ENCODE measurements around the gene UTS2B.

The UTS2B gene

GRCh38 chr3:191362037-191362436 lies 31.7 kb upstream of the UTS2B start:
- Histone ChIP-seq H3K27ac (ENCODE audit: low read length) (no peak overlapping the region), H3K36me3 (replicated peaks; ENCODE audit: low read depth, low read length) (peaks cover 66% of the 10 kb centered on the region), H3K4me3 (ENCODE audit: low read length) (no peak overlapping the region), H3K4me2 (ENCODE audit: low read length) (no peak overlapping the region), H3K9me3 (ENCODE audit: insufficient read depth, low read length) (no peaks in the 10 kb centered on the region), H3K9ac (ENCODE audit: low read length) (no peak overlapping the region), H3K27me3 (ENCODE audit: low read depth, low read length) (no peaks in the 10 kb centered on the region), H2AFZ (ENCODE audit: low read depth, low read length) (no peak overlapping the region), H4K20me1 (ENCODE audit: insufficient read depth, low read length) (no peaks in the 10 kb centered on the region), H3K4me1 (ENCODE audit: low read length) (peaks cover 27% of the 10 kb centered on the region), H3K79me2 (ENCODE audit: low read length) (peaks cover 3% of the 10 kb centered on the region)
- TF ChIP-seq EZH2phosphoT487 (IDR thresholded peaks at IDR 0.05; ENCODE audit: low read depth): no peak
- no peak for TF ChIP-seq CTCF (IDR thresholded peaks at IDR 0.05; ENCODE audit: low read depth, low read length)

- H3K9ac ChIP-seq (ENCODE audit: low read length): no peak overlapping the region
- H3K36me3 ChIP-seq (replicated peaks; ENCODE audit: low read depth, low read length): peaks cover 67% of the 10 kb centered on the region
Observed at GRCh38 chr3:191361456-191361855, 31.1 kb upstream of the UTS2B start.

GRCh38 chr3:191360620-191361019 lies 30.3 kb upstream of the UTS2B start:
- Histone ChIP-seq H3K27ac (ENCODE audit: low read length) (no peak overlapping the region), H3K4me1 (ENCODE audit: low read length) (peaks cover 41% of the 10 kb centered on the region), H3K4me3 (ENCODE audit: low read length) (no peak overlapping the region), H3K36me3 (replicated peaks; ENCODE audit: low read depth, low read length) (peaks cover 61% of the 10 kb centered on the region), H2AFZ (ENCODE audit: low read depth, low read length) (no peak overlapping the region), H4K20me1 (ENCODE audit: insufficient read depth, low read length) (no peaks in the 10 kb centered on the region), H3K27me3 (ENCODE audit: low read depth, low read length) (no peaks in the 10 kb centered on the region), H3K4me2 (ENCODE audit: low read length) (no peak overlapping the region), H3K9ac (ENCODE audit: low read length) (no peak overlapping the region), H3K79me2 (ENCODE audit: low read length) (peaks cover 17% of the 10 kb centered on the region), H3K9me3 (ENCODE audit: insufficient read depth, low read length) (no peaks in the 10 kb centered on the region)
- TF ChIP-seq EZH2phosphoT487 (IDR thresholded peaks at IDR 0.05; ENCODE audit: low read depth) (no peak), CTCF (IDR thresholded peaks at IDR 0.05; ENCODE audit: low read depth, low read length) (no peak)

More at GRCh38 chr3:191361456-191361855, 31.1 kb upstream of the UTS2B start:
- H3K27me3 ChIP-seq (ENCODE audit: low read depth, low read length): no peaks in the 10 kb centered on the region
- H3K4me3 ChIP-seq (ENCODE audit: low read length): no peak overlapping the region
- no peaks in the 10 kb centered on the region for H4K20me1 ChIP-seq (ENCODE audit: insufficient read depth, low read length)
- H3K4me2 ChIP-seq (ENCODE audit: low read length): no peak overlapping the region
- no peaks in the 10 kb centered on the region for H3K9me3 ChIP-seq (ENCODE audit: insufficient read depth, low read length)
- no peak overlapping the region for H3K27ac ChIP-seq (ENCODE audit: low read length)
- H3K4me1 ChIP-seq (ENCODE audit: low read length): peaks cover 33% of the 10 kb centered on the region
- peaks cover 9% of the 10 kb centered on the region for H3K79me2 ChIP-seq (ENCODE audit: low read length)
- no peak overlapping the region for H2AFZ ChIP-seq (ENCODE audit: low read depth, low read length)
- TF ChIP-seq EZH2phosphoT487 (IDR thresholded peaks at IDR 0.05; ENCODE audit: low read depth) (no peak), CTCF (IDR thresholded peaks at IDR 0.05; ENCODE audit: low read depth, low read length) (no peak)

GRCh38 chr3:191358929-191359328 lies 28.6 kb upstream of the UTS2B start:
- Histone ChIP-seq H3K79me2 (ENCODE audit: low read length) (peaks cover 34% of the 10 kb centered on the region), H3K9me3 (ENCODE audit: insufficient read depth, low read length) (no peaks in the 10 kb centered on the region), H3K4me3 (ENCODE audit: low read length) (no peak overlapping the region), H3K27ac (ENCODE audit: low read length) (no peak overlapping the region), H3K36me3 (replicated peaks; ENCODE audit: low read depth, low read length) (peaks cover 58% of the 10 kb centered on the region), H2AFZ (ENCODE audit: low read depth, low read length) (no peak overlapping the region), H3K4me2 (ENCODE audit: low read length) (no peak overlapping the region; the same call in 1 of the 2 replicates), H4K20me1 (ENCODE audit: insufficient read depth, low read length) (no peaks in the 10 kb centered on the region), H3K27me3 (ENCODE audit: low read depth, low read length) (no peaks in the 10 kb centered on the region), H3K4me1 (ENCODE audit: low read length) (peaks cover 58% of the 10 kb centered on the region), H3K9ac (ENCODE audit: low read length) (no peak overlapping the region)
- no peak for TF ChIP-seq EZH2phosphoT487 (IDR thresholded peaks at IDR 0.05; ENCODE audit: low read depth)
- TF ChIP-seq CTCF (IDR thresholded peaks at IDR 0.05; ENCODE audit: low read depth, low read length): no peak
